GM12892 (cell line): ENCODE measurements around the gene CEMIP2.

Experiments used
- POLR2A ChIP-seq: IDR thresholded peaks from 2 replicates; pipeline ENCODE4 v1.6.1; 2011; ENCODE audit warnings: low read depth, low read length, control low read depth
- TAF1 ChIP-seq: IDR thresholded peaks from 2 replicates; pipeline ENCODE4 v1.6.1; 2011; ENCODE audit warnings: low read depth, mild to moderate bottlenecking, control low read depth, low read length, borderline replicate concordance

GRCh38 chr9:71642056-71642455, 126.3 kb downstream of the CEMIP2 start:
- TF ChIP-seq TAF1 (no peak), POLR2A (no peak)
